ENCODE results near the gene MAN2B2. TPM values are rescaled to one million over a fixed set of nuclear protein-coding genes. Genes with fewer than 3 reads are reported as not detected.

MAN2B2 gene
- total RNA-seq, 2 experiments from 2014 or later = 14.8 to 15.7 TPM

DNA sequence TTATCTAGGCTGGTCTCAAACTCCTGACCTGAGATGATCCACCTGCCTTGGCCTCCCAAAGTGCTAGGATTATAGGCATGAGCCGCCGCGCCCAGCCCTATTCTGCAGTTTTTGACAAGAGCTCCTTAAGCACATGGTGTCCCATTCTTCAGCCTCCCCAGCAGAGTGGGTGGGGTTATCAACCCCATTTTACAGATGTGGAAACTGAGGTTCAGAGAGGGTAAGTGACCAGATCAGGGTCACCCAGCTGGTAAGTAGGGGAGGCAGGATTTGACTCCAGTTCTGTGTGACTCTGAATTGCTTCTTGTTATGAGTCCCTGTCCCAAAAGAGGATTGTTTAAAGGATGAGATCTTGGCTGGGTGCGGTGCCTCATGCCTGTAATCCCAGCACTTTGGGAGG is 14.5 kb downstream of the MAN2B2 start:
- ChIA-PET POLR2A (no interaction called here), CTCF (no interaction called here)

DNA sequence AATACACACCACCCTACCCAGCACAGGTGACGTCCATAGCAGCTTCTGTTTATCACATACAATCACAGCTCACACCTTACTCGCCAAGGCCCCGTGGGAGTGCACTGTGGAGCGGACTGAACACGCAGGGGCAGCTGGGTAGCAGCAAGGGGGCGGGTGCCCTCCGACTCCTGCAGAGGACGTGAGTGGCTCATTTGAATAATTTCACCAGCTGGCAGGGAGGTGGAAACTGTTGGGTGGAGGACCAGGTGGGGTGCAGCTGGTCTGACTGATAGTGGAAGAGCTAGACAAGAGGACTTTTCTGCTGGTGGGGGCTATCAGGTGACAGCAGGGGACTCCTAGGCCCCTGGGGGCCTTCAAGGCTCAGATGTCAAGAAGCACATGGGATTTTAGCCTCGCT is 16.3 kb downstream of the MAN2B2 start:
- CTCF ChIA-PET = no interaction called here
- POLR2A ChIA-PET = no interaction called here

DNA sequence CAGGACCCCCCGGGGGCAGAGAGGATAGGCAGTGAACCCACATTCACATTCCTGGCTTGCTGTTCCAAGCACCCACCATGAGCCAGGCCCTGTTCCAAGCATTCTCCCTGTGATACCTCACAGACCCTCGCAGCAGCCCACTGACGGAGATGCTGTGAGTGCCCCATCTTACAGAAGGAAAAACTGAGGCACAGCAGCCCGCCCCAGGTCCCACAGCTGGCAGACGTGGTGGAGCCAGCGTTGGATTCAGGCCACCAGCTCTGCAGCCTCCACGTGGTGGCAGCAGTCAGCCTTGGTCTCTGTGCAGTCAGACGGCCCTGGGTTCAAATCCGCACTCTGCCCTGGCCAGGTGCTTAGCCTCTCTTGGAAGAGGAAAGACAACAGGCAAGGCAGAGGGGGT is 16.8 kb downstream of the MAN2B2 start:
- CTCF ChIA-PET = no interaction called here

DNA sequence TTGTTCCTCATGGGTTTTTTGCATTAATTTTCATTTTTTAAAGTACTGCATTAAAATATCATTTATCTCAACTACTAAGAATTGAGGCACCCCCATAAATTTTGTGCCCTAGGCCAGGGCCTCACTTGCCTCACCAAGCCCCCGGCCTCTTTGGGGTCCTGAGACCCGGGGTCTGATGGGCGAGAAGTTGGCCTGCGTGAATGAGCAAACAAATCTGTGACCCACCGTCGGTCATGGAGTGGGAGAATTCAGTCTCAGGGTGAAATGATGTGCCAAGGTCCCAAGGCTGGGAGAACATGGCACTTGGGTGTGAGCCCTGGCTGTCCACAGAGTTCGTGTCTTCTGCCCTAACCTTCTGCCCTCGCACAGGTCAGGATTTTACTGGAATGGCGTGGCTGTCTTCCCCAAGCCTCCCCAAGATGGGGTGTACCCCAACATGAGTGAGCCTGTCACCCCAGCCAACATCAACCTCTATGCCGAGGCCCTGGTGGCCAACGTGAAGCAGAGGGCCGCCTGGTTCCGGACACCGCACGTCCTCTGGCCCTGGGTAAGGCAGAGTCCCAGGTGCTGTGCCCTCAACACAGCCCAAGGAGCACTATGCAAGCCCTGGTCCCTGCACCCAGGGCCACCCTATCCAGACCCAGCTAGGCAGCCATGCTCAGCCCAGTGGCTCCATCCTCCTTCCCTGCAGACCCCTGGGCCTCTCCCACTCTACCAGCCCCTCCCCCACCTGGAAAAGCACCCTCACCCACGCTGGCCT is 18.0 kb downstream of the MAN2B2 start:
- POLR2A ChIA-PET = interaction anchor here (0.6 kb wide), 1 partner anchor 37 kb away, joined by 3 read pairs; no protein-coding TSS in a partner anchor
- CTCF ChIA-PET = interaction anchor here (1.5 kb wide), 1 partner anchor 9 kb away, joined by 3 read pairs; no protein-coding TSS in a partner anchor

More for the DNA sequence above, 16.8 kb downstream of the MAN2B2 start:
- POLR2A ChIA-PET = no interaction called here

DNA sequence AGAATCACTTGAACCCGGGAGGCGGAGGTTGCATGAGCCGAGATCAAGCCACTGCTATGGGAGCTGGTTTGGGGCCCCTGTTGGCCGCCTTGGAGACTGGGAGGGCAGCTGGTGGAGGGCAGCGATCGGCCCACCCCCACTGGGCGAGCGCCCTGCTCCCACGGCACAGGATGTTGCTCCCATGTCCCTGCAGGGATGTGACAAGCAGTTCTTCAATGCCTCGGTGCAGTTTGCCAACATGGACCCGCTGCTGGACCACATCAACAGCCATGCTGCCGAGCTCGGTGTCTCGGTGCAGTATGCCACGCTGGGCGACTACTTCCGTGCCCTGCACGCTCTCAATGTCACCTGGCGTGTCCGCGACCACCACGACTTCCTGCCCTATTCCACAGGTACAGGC is 19.4 kb downstream of the MAN2B2 start:
- ChIA-PET POLR2A (no interaction called here), CTCF (interaction anchor here (1.5 kb wide), 1 partner anchor 10 kb away, joined by 3 read pairs; no protein-coding TSS in a partner anchor)

GRCh38 chr4:6594826-6595355 is 19.9 kb downstream of the MAN2B2 start:
- POLR2A ChIA-PET = no interaction called here

GRCh38 chr4:6595897-6596537 is 21.0 kb downstream of the MAN2B2 start:
- ChIA-PET CTCF (no interaction called here), POLR2A (no interaction called here)

More at GRCh38 chr4:6594826-6595355, 19.9 kb downstream of the MAN2B2 start:
- CTCF ChIA-PET = interaction anchor here (1.5 kb wide), 1 partner anchor 11 kb away, joined by 3 read pairs; no protein-coding TSS in a partner anchor

DNA sequence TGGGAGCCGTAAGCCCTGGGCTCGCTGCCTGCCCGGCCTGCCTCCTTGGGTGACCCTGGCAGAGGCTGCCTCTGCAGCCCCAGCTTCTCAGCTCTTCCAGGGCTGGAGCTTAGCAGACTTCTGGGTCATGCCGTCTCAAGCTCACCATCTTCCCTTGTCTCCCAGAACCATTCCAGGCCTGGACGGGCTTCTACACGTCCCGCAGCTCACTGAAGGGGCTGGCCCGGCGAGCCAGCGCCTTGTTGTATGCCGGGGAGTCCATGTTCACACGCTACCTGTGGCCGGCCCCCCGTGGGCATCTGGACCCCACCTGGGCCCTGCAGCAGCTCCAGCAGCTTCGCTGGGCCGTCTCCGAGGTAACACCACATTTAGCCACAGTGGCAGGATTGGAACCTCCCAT is 22.0 kb downstream of the MAN2B2 start:
- CTCF ChIA-PET = no interaction called here
- POLR2A ChIA-PET = no interaction called here

GRCh38 chr4:6598127-6598526 is 23.1 kb downstream of the MAN2B2 start:
- ChIA-PET CTCF (no interaction called here), POLR2A (no interaction called here)

- CTCF ChIA-PET = no interaction called here
- POLR2A ChIA-PET = no interaction called here
These were observed 23.7 kb downstream of the MAN2B2 start for GRCh38 chr4:6598641-6599040.

- POLR2A ChIA-PET = interaction anchor here (0.6 kb wide), 1 partner anchor 94 kb away, joined by 3 read pairs; no protein-coding TSS in a partner anchor
- CTCF ChIA-PET = no interaction called here
These were observed 26.8 kb downstream of the MAN2B2 start for GRCh38 chr4:6601661-6602250.

- ChIA-PET CTCF (no interaction called here), POLR2A (no interaction called here)
These were observed 27.3 kb downstream of the MAN2B2 start for GRCh38 chr4:6602289-6602688.

GRCh38 chr4:6603128-6603527 is 28.1 kb downstream of the MAN2B2 start:
- POLR2A ChIA-PET = no interaction called here
- CTCF ChIA-PET = no interaction called here

GRCh38 chr4:6605114-6605513 is 30.1 kb downstream of the MAN2B2 start:
- ChIA-PET CTCF (no interaction called here), POLR2A (no interaction called here)

GRCh38 chr4:6605605-6606004 is 30.6 kb downstream of the MAN2B2 start:
- ChIA-PET CTCF (no interaction called here), POLR2A (no interaction called here)

- POLR2A ChIA-PET = no interaction called here
- CTCF ChIA-PET = no interaction called here
These were observed 31.7 kb downstream of the MAN2B2 start for GRCh38 chr4:6606465-6607235.

- ChIA-PET CTCF (no interaction called here), POLR2A (no interaction called here)
These were observed 32.5 kb downstream of the MAN2B2 start for GRCh38 chr4:6607368-6608055.

DNA sequence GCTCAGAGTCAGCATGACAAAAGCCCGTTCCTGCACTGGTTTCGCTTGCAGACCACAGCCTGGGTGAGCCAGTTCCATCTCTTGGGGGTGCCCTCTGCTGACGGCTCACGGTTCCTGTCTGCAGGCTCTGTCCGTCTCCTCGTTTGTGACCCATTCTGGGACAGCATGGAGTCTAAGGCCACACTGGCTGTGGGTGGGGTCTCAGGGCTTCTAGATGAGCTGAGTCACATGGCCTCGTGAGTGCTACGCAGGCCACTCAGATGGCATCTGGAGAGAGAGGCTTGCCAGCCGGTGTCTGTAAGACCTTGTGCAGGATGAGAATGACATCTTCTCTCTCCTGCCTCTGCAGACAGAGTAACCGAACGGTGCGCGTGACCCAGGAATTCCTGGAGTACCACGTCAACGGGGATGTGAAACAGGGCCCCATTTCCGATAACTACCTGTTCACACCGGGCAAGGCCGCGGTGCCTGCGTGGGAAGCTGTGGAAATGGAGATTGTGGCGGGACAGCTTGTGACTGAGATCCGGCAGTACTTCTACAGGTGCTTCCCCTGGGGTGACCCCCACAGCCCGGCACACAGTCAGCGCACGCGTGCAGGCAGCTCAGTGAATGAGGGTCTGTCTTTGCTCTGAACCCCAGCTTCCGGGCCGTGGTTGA is 33.9 kb downstream of the MAN2B2 start:
- CTCF ChIA-PET = interaction anchor here (0.8 to 1.2 kb wide), 3 partner anchors 27 to 34 kb away, joined by 3 to 6 read pairs (median 3); partner anchors contain the start of genes MAN2B2 and MRFAP1
- POLR2A ChIA-PET = interaction anchor here (1.2 to 1.6 kb wide), 2 partner anchors 34 to 108 kb away, joined by 5 read pairs; partner anchors contain the start of genes BLOC1S4 and MAN2B2
